GM12872 (cell line): Measurements from ENCODE around the gene IGFL3.
A peak's percentile ranks its signal among the peaks of the same experiment; 100 is the strongest.

Experiments
- TF ChIP-seq, protein P1 (sequence below): IDR thresholded peaks from 3 replicates; pipeline ENCODE4 v1.5.1; 2011; ENCODE audit warnings: low read depth, mild to moderate bottlenecking, low read length, moderate library complexity; ENCODE audit not compliant: insufficient read depth

The IGFL3 gene

DNA sequence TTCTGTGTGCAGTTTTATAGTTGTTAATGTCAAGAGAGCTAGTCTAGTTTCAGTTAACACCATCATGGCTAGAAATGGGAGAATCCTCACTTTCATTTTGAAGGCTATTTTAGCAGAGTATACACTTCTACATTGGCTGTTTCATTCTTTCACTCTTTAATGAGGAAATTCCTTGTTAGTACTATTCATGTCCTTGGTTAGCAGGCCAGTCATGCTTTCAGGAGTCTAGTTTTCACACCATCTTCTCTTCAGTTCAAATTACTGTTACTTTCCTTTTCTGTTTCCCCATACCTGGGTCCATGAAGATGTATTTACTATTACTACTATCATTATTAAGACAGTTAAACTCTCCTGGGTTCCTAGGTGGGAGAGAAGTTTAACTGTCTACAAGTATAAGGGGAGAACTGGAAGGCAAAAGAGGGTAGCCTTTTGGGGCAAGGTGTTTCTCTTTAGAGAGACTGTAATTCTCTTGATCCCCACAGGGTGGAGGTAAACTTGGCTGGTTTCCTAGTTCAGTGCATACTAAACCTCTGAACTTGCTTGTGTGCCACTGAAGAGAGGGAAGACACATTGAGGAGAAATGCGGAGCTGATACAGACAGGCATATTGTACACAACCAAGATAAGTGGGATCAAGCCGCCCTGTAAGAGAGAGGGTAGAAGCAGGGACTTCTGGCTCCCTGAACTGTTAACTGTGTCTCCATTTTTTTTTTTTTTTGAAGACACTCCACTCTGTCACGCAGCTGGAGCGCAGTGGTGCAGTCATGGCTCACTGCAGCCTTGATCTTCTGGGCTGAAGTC lies 42.4 kb downstream of the IGFL3 start:
- TF ChIP-seq, protein P1, sequence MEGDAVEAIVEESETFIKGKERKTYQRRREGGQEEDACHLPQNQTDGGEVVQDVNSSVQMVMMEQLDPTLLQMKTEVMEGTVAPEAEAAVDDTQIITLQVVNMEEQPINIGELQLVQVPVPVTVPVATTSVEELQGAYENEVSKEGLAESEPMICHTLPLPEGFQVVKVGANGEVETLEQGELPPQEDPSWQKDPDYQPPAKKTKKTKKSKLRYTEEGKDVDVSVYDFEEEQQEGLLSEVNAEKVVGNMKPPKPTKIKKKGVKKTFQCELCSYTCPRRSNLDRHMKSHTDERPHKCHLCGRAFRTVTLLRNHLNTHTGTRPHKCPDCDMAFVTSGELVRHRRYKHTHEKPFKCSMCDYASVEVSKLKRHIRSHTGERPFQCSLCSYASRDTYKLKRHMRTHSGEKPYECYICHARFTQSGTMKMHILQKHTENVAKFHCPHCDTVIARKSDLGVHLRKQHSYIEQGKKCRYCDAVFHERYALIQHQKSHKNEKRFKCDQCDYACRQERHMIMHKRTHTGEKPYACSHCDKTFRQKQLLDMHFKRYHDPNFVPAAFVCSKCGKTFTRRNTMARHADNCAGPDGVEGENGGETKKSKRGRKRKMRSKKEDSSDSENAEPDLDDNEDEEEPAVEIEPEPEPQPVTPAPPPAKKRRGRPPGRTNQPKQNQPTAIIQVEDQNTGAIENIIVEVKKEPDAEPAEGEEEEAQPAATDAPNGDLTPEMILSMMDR: peak; percentile 77

DNA sequence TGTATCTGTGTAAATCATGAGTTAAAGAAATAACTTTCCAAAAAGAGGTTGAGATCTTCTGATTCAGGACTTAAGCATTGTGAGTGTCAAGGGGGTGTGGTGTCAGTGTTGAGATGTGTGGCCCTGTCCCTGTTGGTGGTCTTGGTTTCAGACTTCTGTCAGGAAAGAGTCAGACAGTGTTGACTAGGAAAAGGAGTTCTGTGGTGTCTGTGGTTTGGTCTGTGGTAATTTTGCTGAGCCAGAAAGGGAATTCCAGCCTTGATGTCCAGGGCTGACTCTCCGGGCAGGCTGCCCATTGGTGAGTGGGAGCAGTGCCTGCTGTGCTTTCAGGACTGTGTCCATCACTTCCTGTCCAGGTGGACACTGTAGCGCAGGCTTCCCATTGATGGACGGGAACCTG lies 43.9 kb downstream of the IGFL3 start:
- TF ChIP-seq, protein P1: no peak

DNA sequence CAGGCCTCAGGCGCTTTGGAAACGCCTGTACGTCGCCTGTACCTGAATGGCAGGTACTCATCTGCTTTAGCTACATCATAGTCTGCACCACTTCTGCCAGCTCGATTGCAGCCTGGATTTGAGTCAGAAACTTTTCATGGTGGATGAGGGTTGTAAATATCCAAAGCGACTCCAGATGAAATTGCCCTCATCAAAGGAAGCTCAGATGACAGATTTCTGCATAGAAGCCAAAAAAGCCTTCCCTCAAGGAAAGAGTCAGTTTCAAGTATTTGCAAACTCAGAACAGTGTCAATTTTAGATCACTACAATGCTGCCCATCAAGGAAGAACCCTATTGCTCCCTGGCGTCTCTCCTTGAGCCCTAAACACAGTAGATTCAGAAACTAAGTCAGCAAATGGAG lies 44.9 kb downstream of the IGFL3 start:
- TF ChIP-seq, protein P1: no peak

DNA sequence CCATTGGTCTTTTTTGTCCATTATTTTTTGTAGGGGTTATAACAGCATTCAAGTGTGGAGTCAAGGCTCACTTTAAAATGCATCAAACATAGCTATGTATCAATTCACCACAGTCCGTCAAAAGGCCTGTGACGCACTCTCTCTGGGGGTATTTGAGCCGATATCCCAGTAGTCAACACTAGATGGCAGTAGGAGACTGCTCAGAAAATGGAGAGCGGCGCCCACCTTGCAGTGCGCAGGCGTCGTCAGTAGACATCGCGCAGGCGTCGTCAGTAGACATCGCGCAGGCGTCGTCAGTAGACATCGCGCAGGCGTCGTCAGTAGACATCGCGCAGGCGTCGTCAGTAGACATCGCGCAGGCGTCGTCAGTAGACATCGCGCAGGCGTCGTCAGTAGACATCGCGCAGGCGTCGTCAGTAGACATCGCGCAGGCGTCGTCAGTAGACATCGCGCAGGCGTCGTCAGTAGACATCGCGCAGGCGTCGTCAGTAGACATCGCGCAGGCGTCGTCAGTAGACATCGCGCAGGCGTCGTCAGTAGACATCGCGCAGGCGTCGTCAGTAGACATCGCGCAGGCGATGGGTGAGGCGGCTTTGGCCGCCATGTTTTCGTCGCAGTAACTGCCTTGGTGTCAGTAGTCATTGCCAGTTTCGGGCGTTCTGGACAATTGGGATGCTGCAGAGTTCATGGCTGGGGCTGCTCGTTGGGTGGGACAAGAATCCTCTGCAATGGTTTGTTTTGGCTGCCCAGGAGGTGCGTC lies 45.7 kb downstream of the IGFL3 start:
- TF ChIP-seq, protein P1: peak; percentile 59

DNA sequence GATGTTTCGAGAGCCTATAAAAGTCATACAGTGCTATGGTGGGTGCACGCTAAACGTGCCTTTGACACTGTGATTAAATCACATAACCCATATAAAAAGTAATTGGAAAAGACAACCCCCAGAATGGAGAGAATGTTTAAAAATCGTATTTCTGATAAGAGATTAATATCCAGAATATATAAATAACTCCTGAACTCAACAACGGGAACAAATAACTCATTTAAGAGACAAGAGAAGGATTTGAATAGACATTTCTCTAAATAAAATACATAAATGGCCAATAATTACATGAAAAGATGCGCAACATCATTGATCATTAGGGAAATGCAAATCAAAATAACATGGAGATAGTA lies 46.7 kb downstream of the IGFL3 start:
- TF ChIP-seq, protein P1: no peak

DNA sequence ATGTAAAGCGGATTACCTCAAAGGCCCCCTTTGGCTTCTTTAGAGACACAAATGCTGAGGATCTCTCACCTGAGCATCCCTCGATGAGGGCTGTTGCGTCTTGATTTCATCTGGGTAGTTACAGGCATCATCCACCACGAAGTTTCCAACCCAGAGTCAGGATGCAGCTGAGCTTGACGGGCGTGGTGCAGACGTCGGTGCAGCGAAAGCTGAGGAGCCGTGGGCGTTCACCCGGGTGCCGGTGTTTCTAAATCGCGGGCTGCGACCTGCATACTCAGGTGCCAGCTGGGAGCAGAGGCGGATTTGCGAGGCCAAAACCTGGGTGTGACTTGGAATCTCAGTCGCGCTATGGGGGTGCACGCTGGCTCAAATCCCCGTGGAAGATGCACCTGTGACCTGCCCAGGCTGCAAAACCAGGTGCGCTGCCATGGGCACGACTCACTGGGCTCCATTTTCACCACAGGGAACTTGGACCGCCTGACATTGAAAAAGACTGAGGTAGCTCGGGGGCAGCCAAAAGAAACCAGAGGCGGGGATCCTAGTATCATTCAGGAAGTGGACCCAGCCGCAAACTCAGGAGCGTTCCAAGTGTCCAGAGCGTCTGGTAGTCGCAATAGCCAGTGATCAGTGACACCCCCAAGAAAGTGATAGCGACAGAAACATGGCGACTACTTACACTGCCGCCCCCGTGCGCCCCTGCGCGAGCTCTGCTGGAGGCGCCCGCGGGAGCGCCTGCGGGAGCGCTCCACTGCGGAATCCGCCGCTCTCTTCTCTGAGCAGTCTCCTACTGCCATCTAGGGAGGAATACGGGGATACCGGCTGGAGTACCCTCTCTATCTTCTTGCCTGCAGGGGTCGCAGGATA lies 47.3 kb downstream of the IGFL3 start:
- TF ChIP-seq, protein P1: peak; percentile 69
